Spinal cord (tissue), 10 donors: ENCODE measurements around the gene CDC37. TPM values are rescaled to one million over a fixed set of nuclear protein-coding genes. Genes with fewer than 3 reads are reported as not detected.

Experiments
- DNase-seq, 6 donors: peaks; one replicate each; pipeline versions ENCODE4 v3.0.0 to v3.0.0-alpha.2; 2013 to 2015; ENCODE audit warnings: low spot score in 6 of 6, low read depth in 4 of 6
- H3K27ac ChIP-seq: one replicate; pipeline ENCODE4 v1.5.1; 2013; ENCODE audit warnings: low read depth, low read length, control low read depth
- H3K27me3 ChIP-seq: one replicate; pipeline ENCODE4 v1.6.1; 2013; ENCODE audit warnings: low read length; ENCODE audit not compliant: control insufficient read depth, insufficient read depth
- H3K36me3 ChIP-seq: one replicate; pipeline ENCODE4 v1.6.1; 2013; ENCODE audit warnings: low read length; ENCODE audit not compliant: control insufficient read depth, insufficient read depth
- H3K4me1 ChIP-seq: one replicate; pipeline ENCODE4 v1.6.1; 2013; ENCODE audit warnings: low read length; ENCODE audit not compliant: control insufficient read depth, insufficient read depth
- H3K4me3 ChIP-seq: one replicate; pipeline ENCODE4 v1.5.1; 2013; ENCODE audit warnings: low read depth, low read length, control low read depth
- H3K9me3 ChIP-seq: one replicate; pipeline ENCODE4 v1.6.1; 2013; ENCODE audit warnings: low read length; ENCODE audit not compliant: control insufficient read depth, insufficient read depth
- WGBS: methylation state at CpG from one replicate; pipeline ENCODE4 v1.1.5; 2013; ENCODE audit warnings: missing lambda C conversion rate; ENCODE audit not compliant: insufficient coverage; 5-methylcytosine and 5-hydroxymethylcytosine counted together
- polyA plus RNA-seq, 2 donors: library from polyadenylated mRNA; unstranded; fragments of 120-200 nt; gene quantifications; one replicate each; pipeline ENCODE4 v1.2.1, GENCODE V29; 2013; ENCODE audit not compliant: insufficient read length in 2 of 2
- total RNA-seq, 2 donors: library from RNA; depleted of rRNA in 1 of 2; stranded (reverse); fragments of 120-200 nt in 1 of 2; fragments of >200 nt in 1 of 2; gene quantifications; one replicate each; pipeline versions ENCODE4 v1.2.3 to v1.2.4, GENCODE V29; 2013 to 2014
- donor health status: healthy.

CDC37 gene
- total and polyA plus RNA-seq, 4 donors = 47.4 to 191 (median 157) TPM

- 92% methylated on average over 3 of the region's 10 CpGs for WGBS
- no peak for DNase-seq
- H3K36me3 ChIP-seq = peaks cover under 1% of the 10 kb centered on the region
- H3K4me1 ChIP-seq = no peaks in the 10 kb centered on the region
- H3K4me3 ChIP-seq = no peak overlapping the region
- no peak overlapping the region for H3K27ac ChIP-seq
- H3K27me3 ChIP-seq = no peaks in the 10 kb centered on the region
- no peaks in the 10 kb centered on the region for H3K9me3 ChIP-seq
Observed at GRCh38 chr19:10344780-10345179, 58.6 kb downstream of the CDC37 start.

GRCh38 chr19:10343495-10343894 is 59.8 kb downstream of the CDC37 start:
- H3K27ac ChIP-seq = no peak overlapping the region
- no CpG with 5 or more reads among the region's 2 CpGs for WGBS
- no peaks in the 10 kb centered on the region for H3K9me3 ChIP-seq
- no peaks in the 10 kb centered on the region for H3K4me1 ChIP-seq
- no peaks in the 10 kb centered on the region for H3K27me3 ChIP-seq
- DNase-seq = no peak
- no peak overlapping the region for H3K4me3 ChIP-seq
- H3K36me3 ChIP-seq = peaks cover 3% of the 10 kb centered on the region

Other genes starting within 250 kb of the CDC37 start
- gene DNMT1, start 208.6 kb downstream of the CDC37 start, total RNA-seq = 10 to 100 TPM; 30.3 to 39.9 TPM
- gene DNMT1, start 208.6 kb downstream of the CDC37 start, polyA plus RNA-seq = 100 to 1,000 TPM in 1 of 2 donors, 10 to 100 TPM in 1; 96.7 to 114 TPM
- 1 to 10 TPM; 4.4 to 8.2 TPM for gene S1PR2, start 172.2 kb downstream of the CDC37 start, total RNA-seq
- gene S1PR2, start 172.2 kb downstream of the CDC37 start, polyA plus RNA-seq = 1 to 10 TPM; 4.9 to 6.9 TPM
- 10 to 100 TPM; 13.7 to 35.5 TPM for gene MRPL4, start 151.3 kb downstream of the CDC37 start, total RNA-seq
- gene MRPL4, start 151.3 kb downstream of the CDC37 start, polyA plus RNA-seq = 10 to 100 TPM; 56.2 to 59.7 TPM
- 10 to 100 TPM in 1 of 2 donors, 1 to 10 TPM in 1; 5.7 to 10.4 TPM for gene ICAM1, start 132.4 kb downstream of the CDC37 start, total RNA-seq
- 1 to 10 TPM; 2.5 to 3.0 TPM for gene ICAM1, start 132.4 kb downstream of the CDC37 start, polyA plus RNA-seq
- gene ICAM4, start 116.6 kb downstream of the CDC37 start, total RNA-seq = 1 to 10 TPM; 1.1 to 1.8 TPM
- under 1 TPM in 1 of 2 donors, not detected in 1; 0.42 TPM for gene ICAM4, start 116.6 kb downstream of the CDC37 start, polyA plus RNA-seq
- 1 to 10 TPM; 1.4 to 1.8 TPM for gene ICAM5, start 113.6 kb downstream of the CDC37 start, total RNA-seq
- 1 to 10 TPM; 3.2 to 3.7 TPM for gene ICAM5, start 113.6 kb downstream of the CDC37 start, polyA plus RNA-seq
- gene ZGLP1, start 93.7 kb downstream of the CDC37 start, total RNA-seq = 1 to 10 TPM; 1.6 to 9.5 TPM
- gene ZGLP1, start 93.7 kb downstream of the CDC37 start, polyA plus RNA-seq = 10 to 100 TPM; 11.0 to 15.7 TPM
- gene FDX2, start 87.5 kb downstream of the CDC37 start, total RNA-seq = 10 to 100 TPM; 15.0 to 30.4 TPM
- gene FDX2, start 87.5 kb downstream of the CDC37 start, polyA plus RNA-seq = 10 to 100 TPM; 37.3 to 45.3 TPM
- 1 to 10 TPM; 5.4 to 8.7 TPM for gene RAVER1, start 70.0 kb downstream of the CDC37 start, total RNA-seq
- gene RAVER1, start 70.0 kb downstream of the CDC37 start, polyA plus RNA-seq = 10 to 100 TPM; 32.5 to 42.3 TPM
- gene ICAM3, start 63.9 kb downstream of the CDC37 start, total RNA-seq = 1 to 10 TPM; 5.5 to 8.7 TPM
- gene ICAM3, start 63.9 kb downstream of the CDC37 start, polyA plus RNA-seq = 1 to 10 TPM; 3.8 to 4.4 TPM
- 10 to 100 TPM; 44.5 to 94.4 TPM for gene TYK2, start 23.0 kb downstream of the CDC37 start, total RNA-seq
- 100 to 1,000 TPM; 108 to 153 TPM for gene TYK2, start 23.0 kb downstream of the CDC37 start, polyA plus RNA-seq
- 10 to 100 TPM in 1 of 2 donors, 1 to 10 TPM in 1; 4.2 to 10.8 TPM for gene PDE4A, start 17.0 kb upstream of the CDC37 start, total RNA-seq
- gene PDE4A, start 17.0 kb upstream of the CDC37 start, polyA plus RNA-seq = 10 to 100 TPM; 25.7 to 28.4 TPM
- 10 to 100 TPM; 40.5 to 60.1 TPM for gene KEAP1, start 99.8 kb upstream of the CDC37 start, total RNA-seq
- 10 to 100 TPM; 76.7 to 93.6 TPM for gene KEAP1, start 99.8 kb upstream of the CDC37 start, polyA plus RNA-seq
- 1 to 10 TPM; 1.3 to 3.8 TPM for gene S1PR5, start 113.9 kb upstream of the CDC37 start, total RNA-seq
- 1 to 10 TPM; 1.1 to 1.6 TPM for gene S1PR5, start 113.9 kb upstream of the CDC37 start, polyA plus RNA-seq
- 10 to 100 TPM; 10.6 to 20.5 TPM for gene ATG4D, start 140.4 kb upstream of the CDC37 start, total RNA-seq
- 10 to 100 TPM; 42.2 to 43.9 TPM for gene ATG4D, start 140.4 kb upstream of the CDC37 start, polyA plus RNA-seq
- 10 to 100 TPM in 1 of 2 donors, 1 to 10 TPM in 1; 4.4 to 13.1 TPM for gene KRI1, start 162.5 kb upstream of the CDC37 start, total RNA-seq
- 10 to 100 TPM; 16.2 to 32.5 TPM for gene KRI1, start 162.5 kb upstream of the CDC37 start, polyA plus RNA-seq
- 10 to 100 TPM; 25.6 to 50.9 TPM for gene CDKN2D, start 165.4 kb upstream of the CDC37 start, total RNA-seq
- gene CDKN2D, start 165.4 kb upstream of the CDC37 start, polyA plus RNA-seq = 100 to 1,000 TPM; 167 to 173 TPM
- gene AP1M2, start 183.8 kb upstream of the CDC37 start, total RNA-seq = under 1 TPM; 0.30 to 0.83 TPM
- gene AP1M2, start 183.8 kb upstream of the CDC37 start, polyA plus RNA-seq = 1 to 10 TPM; 1.1 to 1.2 TPM
- gene SLC44A2, start 222.0 kb upstream of the CDC37 start, total RNA-seq = 10 to 100 TPM; 46.8 to 60.4 TPM
- 100 to 1,000 TPM; 116 to 146 TPM for gene SLC44A2, start 222.0 kb upstream of the CDC37 start, polyA plus RNA-seq